Lung (tissue), 12 donors: ENCODE data around the gene PSME3. TPM values are rescaled to one million over a fixed set of nuclear protein-coding genes. Genes with fewer than 3 reads are reported as not detected.

Experiments used
- ATAC-seq: fragments of 200-7000 bp; cut with Tn5 transposase; one replicate; pipeline ENCODE4 v1.9.1; 2020; ENCODE audit warnings: moderate number of reproducible peaks; ENCODE audit not compliant: insufficient read depth, low FRiP score
- DNase-seq, 3 donors: peaks; one replicate each; pipeline ENCODE4 v3.0.0-alpha.2; 2013 to 2017
- H3K27ac ChIP-seq, 2 donors: one replicate each; pipeline ENCODE4 v1.5.1; 2013; ENCODE audit warnings: mild to moderate bottlenecking in 2 of 2, moderate library complexity in 2 of 2, control low read depth in 1 of 2, inconsistent platforms in 1 of 2, low read depth in 1 of 2, low read length in 1 of 2
- H3K27me3 ChIP-seq, 3 donors: one replicate each; pipeline ENCODE4 v1.5.1; 2013; ENCODE audit warnings: low read length in 2 of 3; ENCODE audit not compliant: control insufficient read depth in 3 of 3, insufficient read depth in 3 of 3
- H3K36me3 ChIP-seq, 4 donors: one replicate each; pipeline ENCODE4 v1.5.1; 2013; ENCODE audit warnings: low read length in 4 of 4, mild to moderate bottlenecking in 1 of 4, moderate library complexity in 1 of 4; ENCODE audit not compliant: control insufficient read depth in 4 of 4, insufficient read depth in 4 of 4
- H3K4me1 ChIP-seq, 5 donors: one replicate each; pipeline ENCODE4 v1.5.1; 2013; ENCODE audit warnings: low read length in 5 of 5, mild to moderate bottlenecking in 2 of 5, moderate library complexity in 1 of 5; ENCODE audit not compliant: control insufficient read depth in 5 of 5, insufficient read depth in 5 of 5
- H3K4me3 ChIP-seq: one replicate; pipeline ENCODE4 v1.5.1; 2013; ENCODE audit warnings: mild to moderate bottlenecking, control low read depth, moderate library complexity
- H3K9ac ChIP-seq, 2 donors: one replicate each; pipeline ENCODE4 v1.5.1; 2013; ENCODE audit warnings: low read length in 2 of 2, control low read depth in 1 of 2; ENCODE audit not compliant: insufficient read depth in 1 of 2
- H3K9me3 ChIP-seq, 4 donors: one replicate each; pipeline ENCODE4 v1.5.1; 2013; ENCODE audit warnings: low read length in 3 of 4, mild to moderate bottlenecking in 1 of 4, moderate library complexity in 1 of 4; ENCODE audit not compliant: control insufficient read depth in 4 of 4, insufficient read depth in 3 of 4
- WGBS, 2 donors: extraction: QIAGEN DNeasy Blood & Tissue Kit; methylation state at CpG; one replicate each; pipeline ENCODE4 v1.1.7; 2013; 5-methylcytosine and 5-hydroxymethylcytosine counted together
- polyA plus RNA-seq, 2 donors: library from polyadenylated mRNA; stranded (reverse); fragments of 200-250 nt; gene quantifications; one replicate each; pipeline ENCODE4 v1.2.1, GENCODE V29; 2013
- total RNA-seq, 2 donors: library from RNA; depleted of rRNA in 1 of 2; stranded (reverse); fragments of >200 nt in 1 of 2; gene quantifications; one replicate each; pipeline ENCODE4 v1.2.1, GENCODE V29; 2014 to 2021
- TF ChIP-seq, protein P1 (sequence below): IDR thresholded peaks from 2 replicates; pipeline ENCODE4 v1.5.1; 2012; ENCODE audit warnings: mild to moderate bottlenecking; ENCODE audit errors: control extremely low read depth, extremely low read depth
- donor health status: control.
- donor health status: control.
- donor health status: Bipolar disorder and iron deficiency.
- donor health status: healthy.
- donor health status: DM: yes; HTN: yes; CAD: no.

PSME3 gene
- total and polyA plus RNA-seq, 4 donors = 34.5 to 117 (median 77.9) TPM

DNA sequence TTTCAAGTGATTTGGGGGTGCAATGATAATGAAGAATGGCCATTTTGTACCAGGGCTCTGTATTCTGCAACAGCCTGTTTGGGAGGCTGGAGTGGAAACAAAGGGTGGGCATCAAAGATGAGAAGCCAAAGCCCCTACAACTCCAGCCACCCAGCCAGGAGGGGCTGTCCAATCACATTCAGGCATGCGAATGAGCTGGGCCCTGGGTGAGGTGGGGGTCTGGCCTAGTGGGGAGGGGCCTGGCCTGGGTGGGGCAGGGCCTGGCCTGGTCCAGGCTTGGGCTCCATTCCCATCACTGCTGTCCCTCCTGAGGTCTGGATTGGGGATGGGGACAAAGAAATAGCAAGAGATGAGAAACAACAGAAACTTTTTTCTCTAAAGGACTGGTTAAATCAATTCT, 24.2 kb downstream of the PSME3 start:
- peaks cover 0 to 53% (median 7%) of the 10 kb centered on the region in 5 donors for H3K4me1 ChIP-seq
- WGBS, 2 donors = 84 to 100% methylated on average over 1 of the region's 1 CpG
- ATAC-seq = no peak
- peaks cover 0 to 13% (median 3%) of the 10 kb centered on the region in 4 donors for H3K36me3 ChIP-seq
- no peak overlapping the region for H3K4me3 ChIP-seq
- no peak for DNase-seq
- no peaks in the 10 kb centered on the region for H3K27me3 ChIP-seq
- H3K9me3 ChIP-seq = no peaks in the 10 kb centered on the region
- TF ChIP-seq, protein P1, sequence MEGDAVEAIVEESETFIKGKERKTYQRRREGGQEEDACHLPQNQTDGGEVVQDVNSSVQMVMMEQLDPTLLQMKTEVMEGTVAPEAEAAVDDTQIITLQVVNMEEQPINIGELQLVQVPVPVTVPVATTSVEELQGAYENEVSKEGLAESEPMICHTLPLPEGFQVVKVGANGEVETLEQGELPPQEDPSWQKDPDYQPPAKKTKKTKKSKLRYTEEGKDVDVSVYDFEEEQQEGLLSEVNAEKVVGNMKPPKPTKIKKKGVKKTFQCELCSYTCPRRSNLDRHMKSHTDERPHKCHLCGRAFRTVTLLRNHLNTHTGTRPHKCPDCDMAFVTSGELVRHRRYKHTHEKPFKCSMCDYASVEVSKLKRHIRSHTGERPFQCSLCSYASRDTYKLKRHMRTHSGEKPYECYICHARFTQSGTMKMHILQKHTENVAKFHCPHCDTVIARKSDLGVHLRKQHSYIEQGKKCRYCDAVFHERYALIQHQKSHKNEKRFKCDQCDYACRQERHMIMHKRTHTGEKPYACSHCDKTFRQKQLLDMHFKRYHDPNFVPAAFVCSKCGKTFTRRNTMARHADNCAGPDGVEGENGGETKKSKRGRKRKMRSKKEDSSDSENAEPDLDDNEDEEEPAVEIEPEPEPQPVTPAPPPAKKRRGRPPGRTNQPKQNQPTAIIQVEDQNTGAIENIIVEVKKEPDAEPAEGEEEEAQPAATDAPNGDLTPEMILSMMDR = no peak
- peak overlapping the region in 1 of 2 donors; percentile 61 for H3K27ac ChIP-seq
- peak overlapping the region in 1 of 2 donors; percentile 23 for H3K9ac ChIP-seq

DNA sequence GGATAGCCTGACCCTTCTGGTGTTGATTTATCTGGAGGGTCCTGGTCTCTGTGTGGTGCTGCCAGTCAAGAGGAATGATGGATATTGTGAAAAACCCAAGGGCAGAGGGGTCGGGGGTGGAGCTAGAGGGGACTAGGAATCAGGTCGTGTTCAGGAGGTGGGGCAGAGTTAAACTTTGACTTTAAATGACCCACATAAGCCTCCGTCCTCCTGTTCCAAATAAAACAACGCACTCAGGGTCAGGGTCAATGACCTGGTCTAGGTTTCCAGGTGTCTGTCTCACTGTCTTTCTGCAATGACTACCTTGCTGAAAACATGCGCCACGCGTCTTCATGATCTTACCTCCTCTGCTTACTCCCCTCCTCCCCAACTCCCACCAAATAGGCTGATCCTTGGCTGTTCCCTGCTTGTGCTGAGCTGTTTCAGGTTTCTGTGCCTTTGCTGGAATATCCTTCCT, 32.5 kb downstream of the PSME3 start:
- peaks cover 0 to 4% (median 0%) of the 10 kb centered on the region in 4 donors for H3K9me3 ChIP-seq
- 70 to 82% methylated on average over 7 of the region's 7 CpGs for WGBS, 2 donors
- no peaks in the 10 kb centered on the region for H3K27me3 ChIP-seq
- DNase-seq (no peak), ATAC-seq (no peak)
- H3K4me1 ChIP-seq = peaks cover 0 to 24% (median 5%) of the 10 kb centered on the region in 5 donors
- H3K4me3 ChIP-seq = no peak overlapping the region
- TF ChIP-seq, protein P1 = no peak
- H3K36me3 ChIP-seq = peaks cover 0 to 18% (median 1%) of the 10 kb centered on the region in 4 donors
- H3K27ac ChIP-seq = peak overlapping the region in 1 of 2 donors; percentile 34
- no peak overlapping the region for H3K9ac ChIP-seq

DNA sequence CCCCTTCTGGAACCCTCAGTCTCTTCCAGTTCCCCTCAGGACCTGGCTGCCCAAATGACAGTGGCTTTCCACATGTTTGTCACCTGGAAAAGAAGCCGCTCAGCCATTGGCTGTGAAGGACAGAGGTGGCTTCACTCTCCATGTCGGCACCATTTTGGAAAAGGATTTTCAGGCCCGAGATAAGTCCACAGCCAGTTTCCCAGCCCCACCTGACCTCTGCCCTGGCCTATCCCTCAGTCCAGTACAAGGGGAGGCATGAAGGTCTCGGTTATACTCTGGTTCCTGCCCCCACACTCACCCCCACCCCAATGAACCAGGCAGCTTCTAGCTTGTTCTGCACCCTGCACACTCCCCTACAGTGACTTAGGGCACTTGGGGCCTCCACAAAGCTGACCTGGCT, 33.0 kb downstream of the PSME3 start:
- peaks cover 0 to 6% (median 0%) of the 10 kb centered on the region in 4 donors for H3K9me3 ChIP-seq
- no peak overlapping the region for H3K27ac ChIP-seq
- no peak for DNase-seq
- H3K36me3 ChIP-seq = peaks cover 0 to 20% (median 1%) of the 10 kb centered on the region in 4 donors
- no peak for ATAC-seq
- 82 to 85% methylated on average over 4 of the region's 4 CpGs for WGBS, 2 donors
- TF ChIP-seq, protein P1 = no peak
- peaks cover 0 to 24% (median 5%) of the 10 kb centered on the region in 5 donors for H3K4me1 ChIP-seq
- H3K4me3 ChIP-seq = no peak overlapping the region
- no peaks in the 10 kb centered on the region for H3K27me3 ChIP-seq
- no peak overlapping the region for H3K9ac ChIP-seq
